Coronary artery (tissue), 2 donors: ENCODE results near the gene TUBGCP2.

Experiments used
- DNase-seq: peaks from one replicate; pipeline ENCODE4 v3.0.0-alpha.2; 2017; ENCODE audit warnings: low spot score
- H3K27ac ChIP-seq, 2 donors: fragments of 200-600 bp; sonication (generic); one replicate each; pipeline ENCODE4 v1.5.1; 2016 to 2019
- H3K4me3 ChIP-seq: fragments of 200-600 bp; sonication (generic); 2 replicates; pipeline ENCODE4 v1.5.1; 2016; ENCODE audit warnings: mild to moderate bottlenecking, moderate library complexity
- TF ChIP-seq, protein P1 (sequence below): fragments of 200-600 bp; sonication (generic); IDR thresholded peaks from one replicate; pipeline ENCODE4 v1.5.1; 2019; ENCODE audit warnings: antibody characterized with exemption

The TUBGCP2 gene

DNA sequence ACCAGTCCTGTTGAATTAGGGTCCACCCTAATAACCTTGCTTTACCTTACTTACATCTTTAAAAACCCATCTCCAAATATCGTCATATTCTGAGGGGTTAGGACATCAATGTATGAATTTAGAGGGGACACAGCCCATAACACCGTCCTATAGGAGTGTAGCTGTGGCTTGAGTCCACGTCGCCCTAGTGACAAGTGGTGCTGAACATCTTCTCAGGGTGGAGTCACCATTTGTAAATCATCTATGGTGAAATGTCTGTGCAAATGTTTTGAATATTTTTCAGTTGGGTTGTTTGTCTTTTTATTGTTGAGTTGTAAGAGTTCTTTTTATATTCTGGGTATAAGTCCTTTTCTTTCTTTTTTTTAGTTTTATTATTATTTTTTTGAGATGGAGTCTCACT is 33.3 kb upstream of the TUBGCP2 start:
- Histone ChIP-seq H3K4me3 (no peak overlapping the region), H3K27ac (no peak overlapping the region)
- TF ChIP-seq, protein P1, sequence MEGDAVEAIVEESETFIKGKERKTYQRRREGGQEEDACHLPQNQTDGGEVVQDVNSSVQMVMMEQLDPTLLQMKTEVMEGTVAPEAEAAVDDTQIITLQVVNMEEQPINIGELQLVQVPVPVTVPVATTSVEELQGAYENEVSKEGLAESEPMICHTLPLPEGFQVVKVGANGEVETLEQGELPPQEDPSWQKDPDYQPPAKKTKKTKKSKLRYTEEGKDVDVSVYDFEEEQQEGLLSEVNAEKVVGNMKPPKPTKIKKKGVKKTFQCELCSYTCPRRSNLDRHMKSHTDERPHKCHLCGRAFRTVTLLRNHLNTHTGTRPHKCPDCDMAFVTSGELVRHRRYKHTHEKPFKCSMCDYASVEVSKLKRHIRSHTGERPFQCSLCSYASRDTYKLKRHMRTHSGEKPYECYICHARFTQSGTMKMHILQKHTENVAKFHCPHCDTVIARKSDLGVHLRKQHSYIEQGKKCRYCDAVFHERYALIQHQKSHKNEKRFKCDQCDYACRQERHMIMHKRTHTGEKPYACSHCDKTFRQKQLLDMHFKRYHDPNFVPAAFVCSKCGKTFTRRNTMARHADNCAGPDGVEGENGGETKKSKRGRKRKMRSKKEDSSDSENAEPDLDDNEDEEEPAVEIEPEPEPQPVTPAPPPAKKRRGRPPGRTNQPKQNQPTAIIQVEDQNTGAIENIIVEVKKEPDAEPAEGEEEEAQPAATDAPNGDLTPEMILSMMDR: no peak
- no peak for DNase-seq

DNA sequence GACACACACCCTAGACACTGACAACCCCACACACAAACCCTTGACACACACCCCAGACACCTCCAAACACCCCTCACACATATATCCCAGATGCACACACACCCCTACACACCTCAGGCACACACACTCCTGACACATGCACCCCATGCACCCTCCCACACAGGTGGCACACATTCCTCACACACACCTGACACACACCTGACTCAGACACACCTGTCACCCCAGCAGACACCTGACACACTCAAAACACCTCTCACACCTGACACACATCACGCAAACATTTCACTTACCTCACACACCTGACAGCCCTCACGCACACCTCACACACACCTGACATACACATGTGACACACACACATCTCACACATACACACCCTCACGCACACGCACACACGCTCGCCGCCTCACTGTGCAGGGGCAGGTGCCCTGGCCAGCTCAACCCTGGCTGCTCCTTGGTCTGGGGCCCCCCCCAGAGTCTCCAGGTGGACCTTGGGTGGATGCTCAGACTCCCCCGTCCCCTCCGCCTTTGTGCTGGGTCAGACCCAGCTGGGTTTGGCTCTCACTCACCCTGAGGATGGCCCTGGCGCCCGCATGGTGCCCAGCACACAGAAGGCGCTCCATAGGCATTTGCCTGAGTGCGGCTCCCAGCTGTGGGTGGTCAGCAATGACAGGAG is 31.2 kb upstream of the TUBGCP2 start:
- Histone ChIP-seq H3K4me3 (no peak overlapping the region), H3K27ac (no peak overlapping the region)
- no peak for DNase-seq
- TF ChIP-seq, protein P1: no peak

DNA sequence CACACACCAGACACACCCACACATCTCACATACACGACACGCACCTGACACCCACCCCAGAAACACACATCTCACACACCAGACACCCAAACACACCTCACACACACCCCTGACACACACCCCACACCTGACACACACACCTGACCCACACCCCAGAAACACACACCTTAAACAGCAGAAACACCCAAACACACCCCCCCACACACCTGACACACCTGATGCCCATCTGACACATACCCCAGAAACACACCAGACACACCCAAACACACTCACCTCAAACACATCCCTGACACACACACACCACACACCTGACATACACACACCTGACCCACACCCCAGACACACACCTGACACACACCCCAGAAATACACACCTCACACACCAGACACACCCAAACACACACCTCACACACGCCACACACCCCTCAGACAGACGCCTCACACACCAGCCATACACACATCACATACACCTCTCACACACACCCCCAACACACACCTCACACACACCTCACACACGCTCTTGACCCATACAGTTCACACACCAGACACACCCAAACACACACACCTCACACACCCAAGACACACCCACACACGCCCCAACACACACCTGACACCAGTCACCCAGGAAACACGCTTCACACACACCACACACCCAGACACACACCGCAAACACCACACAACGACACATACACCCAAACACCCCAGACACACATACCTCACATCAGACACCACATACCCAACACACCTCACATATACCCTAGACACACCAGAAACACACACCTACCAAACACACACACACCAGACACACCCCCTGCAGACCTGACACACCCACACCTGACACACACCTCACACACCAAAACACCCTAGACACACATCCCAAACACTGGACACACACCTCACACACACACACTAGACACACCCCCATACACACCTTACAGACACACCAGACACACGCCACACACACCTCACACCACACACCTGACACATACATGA is 29.7 kb upstream of the TUBGCP2 start:
- DNase-seq: no peak
- TF ChIP-seq, protein P1: no peak

DNA sequence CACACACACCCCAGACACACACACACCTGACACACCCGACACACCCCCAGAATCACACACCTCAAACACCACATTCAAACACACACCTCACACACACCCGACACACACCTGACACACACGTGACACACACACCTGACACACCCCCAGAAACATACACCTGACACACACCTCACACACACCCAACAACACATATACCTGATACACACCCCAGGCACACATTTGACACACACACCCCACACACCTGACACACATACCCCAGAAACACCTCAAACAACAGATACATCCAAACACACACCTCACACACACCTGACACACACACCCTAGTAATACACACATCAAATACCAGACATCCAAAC is 28.7 kb upstream of the TUBGCP2 start:
- H3K4me3 ChIP-seq: no peak overlapping the region
- no peak overlapping the region for H3K27ac ChIP-seq
- TF ChIP-seq, protein P1: no peak
- DNase-seq: no peak

More for the DNA sequence above, 29.7 kb upstream of the TUBGCP2 start:
- no peak overlapping the region for H3K4me3 ChIP-seq
- no peak overlapping the region for H3K27ac ChIP-seq

DNA sequence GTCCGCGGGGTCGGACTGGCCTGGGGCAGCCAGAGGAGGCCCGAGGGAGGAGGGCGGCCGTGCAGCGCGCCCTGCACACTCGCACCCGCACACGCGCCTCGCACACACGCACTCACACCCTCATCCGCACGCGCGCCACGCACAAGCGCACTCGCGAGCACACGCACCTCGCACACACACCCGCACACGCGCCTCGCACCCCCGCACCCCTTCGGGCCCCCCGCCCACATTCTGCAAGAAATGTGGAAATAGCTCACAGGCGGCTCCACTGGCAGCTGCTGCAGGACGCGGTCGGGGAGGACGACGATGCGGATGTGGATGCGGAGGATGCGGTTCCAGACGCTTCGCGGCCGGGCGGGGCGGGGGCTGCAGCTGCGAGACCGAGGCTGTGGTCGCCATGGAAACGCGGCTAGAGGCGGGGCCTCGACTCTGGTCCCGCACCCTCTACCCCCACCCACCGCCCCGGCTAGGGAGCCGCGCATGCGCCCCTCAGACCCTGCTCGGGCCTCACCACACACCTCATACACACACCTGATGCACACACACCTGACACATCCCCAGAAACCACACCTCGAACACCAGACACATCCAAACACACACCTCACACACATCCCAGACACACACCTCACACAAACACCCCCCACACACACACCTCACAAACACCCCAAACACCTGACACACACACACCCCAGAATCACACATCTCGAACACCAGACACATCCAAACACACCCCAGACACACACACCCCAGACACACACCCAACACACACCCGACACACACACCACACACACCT is 28.1 kb upstream of the TUBGCP2 start, which contains the start of gene CALY:
TSS of gene CALY (minus strand) at position 320 of the 793 bp plus-strand sequence. CDS start 7,907 bp downstream, outside the sequence.
- DNase-seq: no peak
- no peak within 1 kb of the TSS for H3K27ac ChIP-seq

DNA sequence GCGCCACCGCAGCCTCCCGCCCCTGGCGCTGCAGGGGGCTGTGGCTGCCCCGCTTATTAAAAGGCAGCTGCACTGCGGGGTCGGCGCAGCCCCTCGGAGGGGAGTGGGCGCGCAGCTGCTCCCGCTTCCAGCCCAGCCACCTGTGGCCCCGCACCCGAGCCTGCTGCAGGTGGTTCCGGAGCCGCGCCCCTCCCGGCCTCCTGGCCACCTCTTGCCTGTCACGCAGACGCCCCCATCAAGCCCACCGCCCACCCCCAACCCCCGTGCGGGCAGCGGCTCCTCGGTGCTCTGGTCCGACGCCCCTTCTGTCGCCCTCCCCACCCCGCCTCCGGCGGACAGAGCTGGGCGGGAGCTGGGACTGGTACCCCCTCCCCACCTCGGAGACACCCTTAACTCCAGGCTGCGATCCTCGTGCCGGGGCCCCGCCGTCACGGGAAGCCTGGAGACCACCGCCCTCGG is 27.5 kb upstream of the TUBGCP2 start:
- H3K27ac ChIP-seq: no peak overlapping the region
- DNase-seq: no peak
- TF ChIP-seq, protein P1: no peak
- peak overlapping the region; percentile 69 for H3K4me3 ChIP-seq

More for the DNA sequence above, 28.1 kb upstream of the TUBGCP2 start, which contains the start of gene CALY:
- H3K4me3 ChIP-seq: peak within 1 kb of the TSS; percentile 69
- TF ChIP-seq, protein P1: no peak
